NCI-H748 (cell line): ENCODE measurements around the gene GDPD5.

Experiments used
- DNase-seq: peaks from one replicate; lab custom pipeline; 2025; ENCODE audit not compliant: unreplicated experiment; lab: John Stamatoyannopoulos, UW

The GDPD5 gene

DNA sequence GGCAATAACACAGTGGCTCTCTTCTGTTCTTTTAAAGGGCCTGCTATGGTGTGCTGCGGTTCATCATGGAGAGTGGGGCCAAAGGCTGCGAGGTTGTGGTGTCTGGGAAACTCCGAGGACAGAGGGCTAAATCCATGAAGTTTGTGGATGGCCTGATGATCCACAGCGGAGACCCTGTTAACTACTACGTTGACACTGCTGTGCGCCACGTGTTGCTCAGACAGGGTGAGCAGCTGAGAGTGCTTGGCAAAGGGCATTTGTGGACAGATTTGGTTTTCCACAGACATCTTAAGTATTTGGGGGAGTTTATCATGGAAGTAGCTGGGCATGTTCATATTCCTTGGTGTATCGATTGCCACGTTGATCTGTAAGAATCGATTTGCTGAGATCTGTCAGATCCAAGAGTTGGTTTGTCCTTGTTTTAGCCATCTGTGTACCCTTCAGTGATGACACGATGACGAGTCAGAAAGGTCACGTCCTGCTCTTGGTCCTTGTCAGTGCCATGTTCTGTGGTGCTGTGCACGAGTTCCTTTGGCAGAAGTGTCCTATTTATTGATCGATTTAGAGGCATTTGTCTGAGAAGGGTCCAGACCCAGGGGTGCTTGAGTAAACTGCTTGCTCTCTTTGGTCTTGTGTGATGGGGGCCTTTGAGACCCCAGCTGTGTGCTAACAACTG, 121.6 kb downstream of the GDPD5 start:
- no peak for DNase-seq

DNA sequence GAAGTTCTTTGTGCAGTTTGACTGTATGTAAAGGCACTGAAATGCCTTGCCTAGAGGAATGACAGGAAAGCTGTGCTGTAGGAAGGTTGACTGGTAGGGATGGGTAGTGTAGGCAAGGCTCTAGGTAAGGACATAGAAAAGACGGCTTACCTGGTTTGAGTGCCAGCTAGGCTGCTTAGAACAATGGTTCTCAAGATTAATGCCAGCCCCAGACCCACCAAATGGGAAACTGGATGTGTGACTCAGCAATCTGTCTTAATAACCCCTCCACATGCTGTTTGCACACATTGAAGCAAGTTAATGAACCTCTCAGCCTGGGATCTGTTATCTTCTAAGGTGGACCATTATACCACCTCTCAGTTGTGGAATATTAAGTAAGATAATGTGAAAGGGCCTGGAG, 122.7 kb downstream of the GDPD5 start:
- DNase-seq = no peak

DNA sequence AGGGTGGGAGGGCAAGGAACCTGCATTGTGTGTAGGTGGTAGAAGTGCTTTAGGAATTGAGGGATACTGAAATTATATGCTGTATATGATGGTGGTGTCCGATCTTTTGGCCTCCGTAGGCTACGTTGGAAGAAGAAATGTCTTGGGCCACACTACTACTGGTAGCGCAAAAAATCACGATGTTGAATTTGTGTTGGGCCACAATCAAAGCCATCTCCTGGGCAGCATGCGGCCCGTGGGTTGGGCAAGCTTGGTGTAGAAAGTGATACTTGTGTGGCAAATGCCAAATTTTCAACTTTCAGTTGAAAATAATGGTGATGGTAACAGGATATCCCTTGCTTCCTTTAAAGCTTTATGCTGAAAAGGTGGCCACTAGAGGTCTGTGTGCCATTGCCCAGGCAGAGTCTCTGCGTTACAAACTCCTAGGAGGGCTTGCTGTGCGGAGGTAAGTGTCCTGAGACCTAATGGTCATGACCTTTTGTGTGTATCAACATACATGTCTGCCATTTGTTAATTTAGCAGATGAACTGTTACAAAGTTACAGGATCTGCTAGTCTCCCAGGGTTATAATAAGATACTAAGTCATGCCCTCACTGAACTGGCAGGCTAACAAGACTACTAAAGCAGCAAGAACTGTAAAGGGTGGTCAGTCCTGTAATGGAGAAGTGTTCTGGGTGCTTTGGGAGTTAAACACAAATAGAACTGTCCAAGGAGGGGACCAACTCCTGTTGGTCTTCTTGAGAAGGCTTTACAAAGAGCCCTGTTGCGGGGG, 123.6 kb downstream of the GDPD5 start:
- no peak for DNase-seq

DNA sequence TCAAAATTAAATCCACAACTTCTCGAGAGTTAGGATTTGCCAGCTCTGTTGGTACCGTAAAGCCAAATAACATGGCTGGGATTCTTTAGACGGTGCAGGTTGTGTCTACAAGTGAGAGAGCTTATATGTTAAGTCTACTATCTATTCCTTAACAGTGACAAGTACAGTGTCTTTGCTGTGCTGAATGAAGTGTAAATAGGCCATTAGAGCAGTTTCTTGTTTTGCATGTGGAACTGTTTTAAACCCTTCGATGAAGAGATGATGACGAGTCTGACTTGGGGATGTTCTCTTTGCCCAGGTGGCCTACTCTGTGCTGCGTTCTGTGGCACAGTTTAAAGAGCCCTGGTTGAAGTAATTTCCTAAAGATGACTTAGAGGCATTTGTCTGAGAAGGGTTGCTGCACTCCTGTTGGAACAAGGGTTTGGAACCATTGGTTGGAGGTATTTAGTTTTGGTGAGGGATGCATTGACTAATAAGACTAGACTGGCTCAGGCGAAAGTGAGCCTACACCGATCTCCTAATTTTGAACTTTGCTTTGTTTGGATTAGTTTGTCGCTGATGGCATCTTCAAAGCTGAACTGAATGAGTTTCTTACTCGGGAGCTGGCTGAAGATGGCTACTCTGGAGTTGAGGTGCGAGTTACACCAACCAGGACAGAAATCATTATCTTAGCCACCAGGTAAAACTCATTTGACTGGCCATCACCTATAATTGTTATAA, 125.4 kb downstream of the GDPD5 start:
- DNase-seq = no peak

DNA sequence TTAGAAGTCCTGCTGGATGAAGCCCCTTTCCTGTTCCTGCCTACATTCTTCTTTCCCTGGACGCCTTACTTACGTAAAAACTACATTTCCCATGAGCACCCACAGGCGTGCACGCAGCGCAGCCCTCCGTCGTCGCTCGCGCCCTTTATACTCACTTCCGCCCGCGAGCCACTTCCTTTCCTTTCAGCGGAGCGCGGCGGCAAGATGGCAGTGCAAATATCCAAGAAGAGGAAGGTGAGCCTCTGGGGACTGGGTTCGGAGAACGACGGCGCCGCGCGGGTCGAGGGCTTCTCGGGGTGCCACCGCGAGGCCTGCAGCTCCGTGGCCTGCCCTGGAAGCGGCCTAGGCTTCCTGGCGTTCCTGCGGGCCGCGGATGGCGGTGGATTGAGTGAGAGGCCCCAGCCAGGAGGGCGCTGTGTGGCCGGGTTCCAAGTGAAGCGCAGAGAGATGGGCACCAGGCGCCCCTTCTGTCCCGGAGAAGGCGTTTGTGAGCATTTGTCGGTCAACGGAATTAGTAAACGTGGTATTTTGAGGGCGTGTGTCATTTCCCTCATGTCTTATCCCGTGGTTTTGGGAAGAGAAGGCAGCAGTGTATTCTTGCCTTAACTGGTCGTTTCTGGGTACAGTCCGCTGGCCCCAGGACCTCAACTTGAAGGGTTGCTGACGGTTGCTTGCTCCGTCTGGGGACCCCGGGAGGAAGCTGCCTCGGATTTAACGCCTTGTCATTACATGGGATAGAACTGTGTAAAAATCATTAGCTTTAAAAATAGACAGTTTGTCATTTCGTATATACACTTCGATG, 126.2 kb downstream of the GDPD5 start, which contains the start of gene RPS3:
Gene RPS3, plus strand, starts transcription at position 175 of the 802 bp plus-strand sequence. Its CDS starts 30 bp downstream, at position 205.
- DNase-seq = peak; percentile 96

DNA sequence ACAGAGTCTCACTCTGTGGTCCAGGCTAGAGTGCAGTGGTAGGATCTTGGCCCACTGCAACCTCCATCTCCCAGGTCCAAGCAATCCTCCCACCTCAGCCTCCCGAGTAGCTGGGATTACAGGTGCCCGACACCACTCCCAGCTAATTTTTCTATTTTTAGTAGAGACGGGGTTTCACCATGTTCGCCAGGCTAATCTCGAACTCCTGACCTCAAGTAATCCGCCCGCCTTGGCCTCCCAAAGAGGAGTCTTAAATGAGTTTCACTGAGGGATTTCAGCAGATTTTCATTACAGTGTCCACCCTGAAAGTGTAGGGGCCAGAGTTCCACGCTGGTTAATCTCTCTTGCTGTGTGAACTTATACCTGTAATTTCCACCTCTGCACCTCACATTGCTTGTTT, 126.8 kb downstream of the GDPD5 start:
- no peak for DNase-seq

DNA sequence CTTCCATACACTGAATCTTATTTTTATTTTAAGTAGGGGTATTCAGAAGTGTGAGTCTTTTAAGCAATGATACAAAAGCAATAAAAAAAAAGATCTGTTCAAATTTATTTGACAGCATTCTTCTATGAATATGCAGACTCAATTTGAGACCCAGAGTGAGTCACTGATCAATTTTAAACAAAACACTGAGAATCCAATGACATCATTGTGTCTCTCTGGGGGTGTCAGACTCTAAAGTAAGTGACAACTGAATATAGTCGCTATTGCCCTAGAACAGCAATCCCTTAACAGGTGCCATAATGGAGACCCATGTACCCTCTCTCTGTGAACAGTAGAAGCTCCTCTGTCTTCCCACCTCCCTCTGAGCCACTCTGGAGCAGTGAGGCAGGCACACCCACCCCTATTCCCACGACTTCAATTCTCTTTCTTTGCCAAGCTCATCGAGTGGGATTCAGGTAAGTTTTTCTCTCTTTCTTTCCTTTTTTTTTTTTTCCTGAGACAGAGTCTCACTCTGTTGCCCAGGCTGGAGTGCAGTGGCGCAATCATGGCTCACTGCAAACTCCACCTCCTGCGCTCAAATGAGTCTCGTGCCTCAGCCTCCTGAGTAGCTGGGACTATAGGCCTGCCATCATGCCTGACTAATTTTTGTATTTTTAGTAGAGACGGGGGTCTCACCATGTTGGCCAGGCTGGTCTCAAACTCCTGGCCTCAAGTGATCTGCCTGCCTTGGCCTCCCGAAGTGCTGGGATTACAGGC, 131.5 kb downstream of the GDPD5 start:
- no peak for DNase-seq

DNA sequence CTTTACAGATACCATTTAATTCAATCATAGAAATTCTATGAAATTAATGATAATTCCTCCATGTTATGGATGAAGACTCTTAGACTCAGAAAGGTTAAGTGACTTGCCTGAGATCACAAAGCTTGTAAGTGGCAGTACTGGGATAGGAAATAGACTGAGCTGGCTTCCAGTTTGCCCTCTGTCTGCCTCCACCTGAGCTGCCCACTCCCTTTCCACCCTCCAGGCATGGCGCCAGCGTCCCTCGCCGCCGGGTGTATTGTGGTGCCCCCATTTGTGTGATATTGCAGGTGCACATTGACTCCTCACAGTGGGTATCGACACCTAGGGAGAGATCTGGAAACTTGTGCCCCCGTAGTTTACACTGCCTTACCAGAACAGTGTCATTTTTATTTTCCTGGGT, 135.8 kb downstream of the GDPD5 start:
- peak; percentile 13 for DNase-seq

DNA sequence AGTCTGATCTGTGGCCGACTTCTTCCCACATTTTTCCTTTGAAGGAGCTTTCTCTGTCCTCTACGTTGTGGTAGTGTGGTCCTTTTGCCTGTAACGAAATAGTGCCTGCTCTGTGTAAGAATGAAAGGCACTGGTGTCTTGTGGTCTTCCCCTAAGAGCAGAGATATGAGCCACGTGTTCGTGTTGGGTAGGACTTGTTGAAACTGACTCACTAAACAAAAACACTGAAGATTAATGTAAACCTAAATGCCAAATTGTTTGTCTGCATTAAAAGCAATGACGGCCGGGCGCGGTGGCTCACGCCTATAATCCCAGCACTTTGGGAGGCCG, 136.5 kb downstream of the GDPD5 start:
- no peak for DNase-seq

DNA sequence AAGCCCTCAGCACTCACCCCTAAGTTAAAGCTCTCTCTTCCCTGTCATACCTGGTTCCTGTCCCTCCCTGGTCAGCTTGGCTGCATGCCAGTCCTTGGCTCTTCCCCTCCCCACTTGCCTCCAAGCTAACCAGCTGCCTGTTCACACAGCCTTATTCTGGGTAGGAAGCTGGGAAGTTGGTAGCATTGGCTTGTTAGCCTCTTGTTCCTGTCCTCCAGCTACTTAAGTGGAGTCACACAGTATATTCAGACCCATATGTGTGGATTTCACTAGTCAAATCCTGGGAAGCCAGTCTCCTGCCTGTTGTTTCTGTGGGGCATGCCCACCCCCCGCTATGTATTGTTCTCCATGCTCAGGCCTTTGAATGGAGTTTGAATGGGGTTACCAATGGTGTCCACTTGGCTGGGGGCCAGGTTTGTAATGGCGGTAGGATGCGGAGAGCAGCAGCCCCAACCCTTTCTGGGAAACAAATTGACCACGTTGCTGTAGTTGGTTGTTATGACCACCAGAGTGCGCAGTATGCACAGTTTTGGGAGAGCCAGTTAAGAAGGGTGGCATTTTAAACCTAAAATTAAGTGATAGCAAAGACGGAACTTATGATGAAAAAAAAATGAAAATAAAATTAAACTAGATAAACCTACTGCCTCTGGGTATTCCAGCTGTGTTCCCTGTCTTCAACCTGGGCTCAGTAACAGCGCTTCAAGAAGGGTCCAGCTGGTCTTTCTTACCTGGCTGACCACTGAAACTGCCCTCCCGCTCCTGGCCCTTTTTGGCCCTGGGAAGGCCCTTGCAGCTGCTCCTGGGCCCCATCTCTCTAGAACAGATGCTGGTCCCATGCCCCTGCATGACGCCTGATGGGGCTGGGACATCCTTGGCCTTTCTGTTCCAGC, 137.1 kb downstream of the GDPD5 start:
- peak; percentile 93 for DNase-seq

DNA sequence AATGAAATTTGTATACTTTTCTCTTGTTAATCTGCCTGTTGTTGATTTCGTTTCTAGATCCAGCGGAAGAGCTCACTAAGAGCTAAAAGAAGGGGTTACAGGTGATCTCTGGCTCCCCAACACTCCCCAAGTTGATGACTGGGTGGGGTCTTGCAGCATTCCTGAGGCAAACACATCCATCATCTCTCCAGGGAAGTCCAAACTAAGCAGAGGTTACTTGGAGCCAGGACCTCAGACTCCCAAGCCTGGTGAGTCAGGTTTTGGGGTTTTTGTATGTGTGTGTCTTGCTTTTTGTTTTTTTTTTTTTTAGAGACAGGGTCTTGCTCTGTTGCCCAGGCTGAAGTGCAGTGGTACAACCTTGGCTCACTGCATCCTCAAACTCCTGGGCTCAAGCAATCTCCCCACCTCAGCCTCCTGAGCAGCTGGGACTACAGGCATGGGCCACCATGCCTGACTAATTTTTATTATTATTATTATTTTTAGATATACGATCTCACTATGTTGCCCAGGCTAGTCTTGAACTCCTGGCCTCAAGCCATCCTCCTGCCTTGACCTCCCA, 137.9 kb downstream of the GDPD5 start:
- DNase-seq = no peak

DNA sequence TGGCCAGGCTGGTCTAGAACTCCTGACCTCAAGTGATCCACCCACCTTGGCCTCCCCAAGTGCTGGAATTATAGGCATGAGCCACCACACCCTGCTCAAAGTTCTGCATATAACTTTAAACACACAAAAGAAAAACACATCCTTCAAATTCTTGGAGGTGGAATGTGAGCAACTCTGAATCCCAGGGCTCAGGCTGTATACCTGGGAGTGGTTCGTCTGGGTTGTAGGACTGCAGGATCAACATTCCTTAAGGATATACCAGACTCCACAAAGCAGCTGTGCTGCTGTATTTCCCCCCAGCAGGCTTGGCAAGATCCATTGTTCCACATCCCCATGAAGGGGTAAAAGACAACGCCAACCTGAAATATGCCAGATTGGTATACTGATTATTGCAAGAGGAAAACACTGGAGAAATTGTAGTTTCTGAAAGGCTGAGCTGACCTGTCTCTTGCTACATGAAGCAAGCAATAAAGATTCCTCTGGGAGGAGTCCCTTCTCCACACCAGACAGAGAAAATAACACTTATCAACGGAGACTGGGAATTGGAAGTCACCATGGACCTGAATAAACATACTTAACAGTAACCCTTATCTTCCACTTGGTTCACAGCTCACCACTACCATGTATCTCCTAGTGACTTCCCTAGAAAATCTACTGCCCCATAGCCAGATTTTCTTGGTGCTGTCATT, 138.7 kb downstream of the GDPD5 start:
- no peak for DNase-seq
